SK-N-MC (cell line): ENCODE results near the gene SPATA18.

Experiments
- EZH2 ChIP-seq: fragments of 200-600 bp; sonication (generic); IDR thresholded peaks from one replicate; pipeline ENCODE4 v1.6.1; 2017; ENCODE audit warnings: antibody characterized with exemption
- POLR2AphosphoS5 ChIP-seq: IDR thresholded peaks from 2 replicates; pipeline ENCODE4 v1.6.1; 2012; ENCODE audit warnings: mild to moderate bottlenecking, low read depth, low read length, borderline replicate concordance

GRCh38 chr4:52058275-52058674, 7.2 kb downstream of the SPATA18 start:
- TF ChIP-seq POLR2AphosphoS5 (no peak), EZH2 (no peak)
